Bronchial epithelial cell (primary cell): ENCODE measurements around the gene ASCC2. TPM values are rescaled to one million over a fixed set of nuclear protein-coding genes. Genes with fewer than 3 reads are reported as not detected.

ENCODE experiments used
- DNase-seq: peaks from one replicate; pipeline ENCODE4 v3.0.0-alpha.2; 2010; ENCODE audit warnings: low read depth
- FAIRE-seq: peaks from 2 replicates; lab custom pipeline; 2011; peaks lifted over from hg19 to GRCh38; lab: Jason Lieb, UNC
- H3K27me3 ChIP-seq: 2 replicates; pipeline ENCODE4 v1.5.1; 2011; ENCODE audit warnings: low read length; ENCODE audit not compliant: control insufficient read depth, insufficient read depth
- H3K36me3 ChIP-seq: 2 replicates; pipeline ENCODE4 v1.5.1; 2011; ENCODE audit warnings: low read length; ENCODE audit not compliant: control insufficient read depth, insufficient read depth
- H3K4me3 ChIP-seq: 2 replicates; pipeline ENCODE4 v1.5.1; 2011; ENCODE audit warnings: mild to moderate bottlenecking, low read depth, low read length, control low read depth
- CTCF ChIP-seq: IDR thresholded peaks from 2 replicates; pipeline ENCODE4 v1.5.1; 2011; ENCODE audit warnings: mild to moderate bottlenecking, moderate library complexity, low read length, control low read depth, inconsistent platforms; ENCODE audit not compliant: insufficient read depth, severe bottlenecking
- total RNA-seq: library from RNA; depleted of rRNA; stranded (reverse); fragments of >200 nt; gene quantifications from 2 replicates; pipeline ENCODE4 v1.2.1, GENCODE V29; 2014

ASCC2 gene
- total RNA-seq, 1 donor from 2014 or later, result 26.1 TPM

GRCh38 chr22:29747832-29748231 lies 90.2 kb downstream of the ASCC2 start:
- DNase-seq (no peak), FAIRE-seq (no peak)
- TF ChIP-seq CTCF, result no peak
- Histone ChIP-seq H3K36me3 (peaks cover 1% of the 10 kb centered on the region), H3K27me3 (no peaks in the 10 kb centered on the region), H3K4me3 (no peak overlapping the region)

- FAIRE-seq (peak; percentile 99), DNase-seq (peak; percentile 98)
- H3K27me3 ChIP-seq, result no peaks in the 10 kb centered on the region
These were observed 93.2 kb downstream of the ASCC2 start for GRCh38 chr22:29744902-29745301.

GRCh38 chr22:29742326-29742725 lies 95.7 kb downstream of the ASCC2 start:
- no peaks in the 10 kb centered on the region for H3K27me3 ChIP-seq
- no peak for FAIRE-seq
- DNase-seq, result no peak
- no peaks in the 10 kb centered on the region for H3K36me3 ChIP-seq
- H3K4me3 ChIP-seq, result no peak overlapping the region
- TF ChIP-seq CTCF, result no peak

More at GRCh38 chr22:29744902-29745301, 93.2 kb downstream of the ASCC2 start:
- no peak for TF ChIP-seq CTCF
- peaks cover 1% of the 10 kb centered on the region for H3K36me3 ChIP-seq
- no peak overlapping the region for H3K4me3 ChIP-seq

DNA sequence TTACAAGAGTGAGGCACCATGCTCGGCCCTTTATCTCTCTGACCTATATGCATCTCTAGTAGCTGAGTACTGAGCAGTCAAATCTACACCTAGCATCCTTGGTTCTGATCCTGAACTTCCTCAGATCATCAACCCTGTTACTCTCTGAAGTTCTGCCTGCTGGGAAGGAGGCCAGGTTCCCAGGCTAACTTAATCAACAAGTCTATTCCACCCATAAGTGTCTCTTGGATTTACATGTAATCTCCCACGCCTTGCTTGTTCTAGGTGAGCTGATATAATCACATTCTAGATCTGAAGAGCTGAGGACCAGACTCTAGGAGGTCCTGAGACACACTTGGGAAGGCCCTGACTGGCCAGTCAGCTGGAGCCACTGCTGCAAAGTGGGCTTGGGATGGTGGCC lies 96.1 kb downstream of the ASCC2 start:
- no peak overlapping the region for H3K4me3 ChIP-seq
- no peaks in the 10 kb centered on the region for H3K36me3 ChIP-seq
- DNase-seq (no peak), FAIRE-seq (no peak)
- H3K27me3 ChIP-seq, result no peaks in the 10 kb centered on the region
- no peak for TF ChIP-seq CTCF

DNA sequence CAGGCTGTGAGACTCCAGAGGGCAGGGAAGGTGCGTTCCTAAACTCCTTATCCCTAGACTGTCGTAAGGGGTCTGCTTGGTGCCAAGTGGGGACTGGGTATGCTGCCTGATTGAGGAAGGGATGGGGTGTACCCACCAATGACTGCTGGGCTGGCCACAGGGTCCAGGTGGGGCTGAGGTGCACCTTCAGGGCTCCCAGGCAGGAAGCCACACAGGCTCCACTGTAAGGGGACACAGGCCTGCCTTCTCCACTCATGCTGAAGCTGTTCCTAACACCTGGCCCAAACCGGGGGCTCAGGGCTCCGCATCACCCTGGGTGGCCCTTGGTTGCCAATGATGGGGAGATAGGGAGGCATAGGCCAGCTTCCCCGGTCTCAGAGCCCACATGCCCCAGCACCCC lies 97.9 kb downstream of the ASCC2 start:
- no peak for FAIRE-seq
- no peak overlapping the region for H3K4me3 ChIP-seq
- H3K36me3 ChIP-seq, result no peaks in the 10 kb centered on the region
- DNase-seq, result no peak
- H3K27me3 ChIP-seq, result no peaks in the 10 kb centered on the region
- no peak for TF ChIP-seq CTCF

DNA sequence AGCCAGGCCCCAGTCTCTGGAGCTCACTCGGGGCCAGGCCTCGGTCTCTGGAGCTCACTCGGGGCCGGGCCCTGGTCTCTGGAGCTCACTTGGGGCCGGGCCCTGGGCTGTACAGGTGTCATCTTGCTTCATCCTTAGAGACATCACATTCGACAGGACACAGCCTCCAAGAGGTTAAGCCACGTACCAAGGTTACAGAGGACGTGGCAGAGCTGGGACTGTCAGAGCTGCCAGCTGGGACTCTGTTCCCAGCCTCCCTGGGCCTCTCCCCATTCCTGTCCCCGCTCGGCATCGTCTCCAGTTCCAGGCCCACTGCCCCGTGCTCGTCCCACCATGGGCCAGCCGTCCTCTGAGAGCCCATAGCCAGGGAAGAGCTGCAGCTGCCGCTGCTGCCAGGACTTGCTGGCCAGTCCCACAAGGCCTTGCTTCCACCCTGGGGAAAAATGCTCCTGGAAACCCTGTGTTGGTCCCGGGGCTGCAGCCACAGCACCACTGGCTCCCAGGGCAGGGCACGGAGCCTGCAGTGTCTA lies 98.7 kb downstream of the ASCC2 start:
- DNase-seq, result no peak
- H3K4me3 ChIP-seq, result no peak overlapping the region
- H3K36me3 ChIP-seq, result no peaks in the 10 kb centered on the region
- no peaks in the 10 kb centered on the region for H3K27me3 ChIP-seq
- no peak for TF ChIP-seq CTCF
- FAIRE-seq, result no peak
